K562 treated with DMSO at 1 percent for 4 hours (cell line): ENCODE results near the gene MRPL52. TPM values are rescaled to one million over a fixed set of nuclear protein-coding genes. Genes with fewer than 3 reads are reported as not detected.

Experiments
- total RNA-seq: library from RNA; unstranded; fragments of 300-600 nt; gene quantifications from 2 replicates; pipeline ENCODE4 v1.2.3, GENCODE V29; 2022; ENCODE audit not compliant: insufficient read depth

MRPL52 gene
- 95.9 and 102 TPM in 2 replicates for total RNA-seq

DNA sequence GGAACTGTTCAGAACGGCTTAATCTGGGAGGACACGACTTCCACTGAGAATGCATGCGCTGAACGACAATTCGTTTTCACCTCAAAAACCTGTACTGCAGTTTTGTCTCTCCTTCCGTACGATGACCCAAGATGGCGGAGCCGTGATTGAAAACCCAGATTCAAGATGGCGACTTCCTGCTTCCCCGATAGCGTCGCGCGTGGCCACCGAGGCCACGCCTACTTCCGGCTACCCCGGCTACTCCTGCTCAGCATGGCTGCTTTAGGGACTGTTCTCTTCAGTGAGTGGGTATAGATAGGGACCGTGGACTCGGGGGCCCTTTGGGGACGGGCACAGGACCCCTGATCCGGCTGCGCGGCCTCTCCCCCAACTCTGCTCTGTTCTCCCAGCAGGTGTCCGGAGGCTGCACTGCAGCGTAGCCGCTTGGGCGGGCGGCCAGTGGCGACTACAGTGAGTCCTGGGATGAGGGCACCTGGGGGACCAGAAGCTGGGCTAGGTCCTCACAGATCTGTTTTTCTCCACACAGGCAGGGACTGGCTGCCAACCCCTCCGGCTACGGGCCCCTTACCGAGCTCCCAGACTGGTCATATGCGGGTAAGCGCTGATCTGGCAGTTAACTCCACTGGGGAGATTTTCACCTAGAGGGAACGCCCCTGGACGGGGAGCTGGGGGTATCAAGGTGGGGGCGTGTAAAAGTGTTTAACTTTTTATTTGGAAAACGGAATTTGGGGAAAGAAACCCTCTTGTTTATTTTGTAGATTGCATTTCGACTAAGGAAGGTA, at the start of gene MRPL52:
MRPL52 (plus strand) TSS at position 227 of the 782 bp plus-strand sequence; CDS start at position 253, 26 bp downstream.

DNA sequence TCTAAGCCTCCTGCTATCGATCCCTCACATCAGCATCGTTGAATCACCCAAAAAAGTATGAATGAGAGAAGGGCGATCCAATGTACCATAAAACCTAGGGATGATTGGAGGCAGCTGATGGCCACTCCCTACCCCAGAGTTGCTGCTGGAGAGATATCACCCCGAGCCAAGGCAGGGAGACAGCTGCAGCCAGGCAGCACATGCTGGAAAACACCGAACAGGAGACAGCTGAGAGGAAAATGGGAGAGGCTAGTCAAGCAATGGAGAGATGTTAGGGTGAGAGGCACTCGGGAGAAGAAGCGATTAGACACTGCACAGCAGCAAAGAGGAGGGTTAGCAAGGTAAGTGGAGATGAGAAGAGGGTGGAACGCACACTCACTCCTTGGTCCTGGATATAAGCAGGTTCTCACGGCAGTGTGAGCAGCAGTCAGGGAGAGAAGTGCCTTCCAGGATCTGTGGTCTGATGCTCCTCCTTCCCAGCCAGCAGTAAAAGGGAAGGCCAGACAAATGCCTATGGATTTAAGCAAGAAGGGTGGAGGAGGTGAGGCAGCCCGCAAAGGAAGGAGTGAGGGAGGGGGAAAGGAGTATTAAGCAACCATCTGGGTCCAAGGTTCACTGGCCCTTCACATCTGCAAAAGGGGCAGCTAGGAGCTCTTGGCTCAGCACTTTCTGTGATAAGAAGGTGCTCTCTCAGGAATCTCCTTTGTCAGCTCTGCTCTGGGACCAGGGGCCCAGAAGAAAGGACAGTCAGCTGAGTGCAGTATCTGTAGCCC, 14.6 kb upstream of the MRPL52 start, which contains the start of gene SLC7A7:
SLC7A7 (minus strand) TSS at position 495 of the 773 bp plus-strand sequence. CDS start 2,037 bp downstream, outside the sequence.

DNA sequence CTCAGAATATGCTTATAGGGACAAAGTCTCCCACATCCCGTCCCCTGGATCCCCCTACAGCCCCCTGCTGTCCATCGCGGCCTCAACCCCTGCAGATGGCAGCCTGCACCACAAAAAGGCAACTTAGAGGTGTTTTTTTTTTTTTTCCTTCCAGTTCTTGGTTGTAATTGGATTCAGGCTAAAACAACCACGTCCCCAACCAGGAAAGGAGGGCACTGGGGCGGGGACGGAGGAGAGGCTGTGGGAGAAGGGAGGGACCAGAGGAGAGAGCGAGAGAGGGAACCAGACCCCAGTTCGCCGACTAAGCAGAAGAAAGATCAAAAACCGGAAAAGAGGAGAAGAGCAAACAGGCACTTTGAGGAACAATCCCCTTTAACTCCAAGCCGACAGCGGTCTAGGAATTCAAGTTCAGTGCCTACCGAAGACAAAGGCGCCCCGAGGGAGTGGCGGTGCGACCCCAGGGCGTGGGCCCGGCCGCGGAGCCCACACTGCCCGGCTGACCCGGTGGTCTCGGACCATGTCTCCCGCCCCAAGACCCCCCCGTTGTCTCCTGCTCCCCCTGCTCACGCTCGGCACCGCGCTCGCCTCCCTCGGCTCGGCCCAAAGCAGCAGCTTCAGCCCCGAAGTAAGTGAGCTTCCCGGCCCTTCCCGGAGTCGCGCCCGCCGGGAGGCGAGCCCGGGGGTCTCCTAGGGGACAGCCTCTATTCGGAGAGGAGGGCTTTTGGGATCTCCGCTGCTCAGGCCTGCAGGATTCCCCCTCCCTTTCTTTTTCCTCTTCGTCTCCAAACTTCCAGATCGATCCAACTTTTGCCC, 6.8 kb downstream of the MRPL52 start, which contains the start of gene MMP14:
MMP14 (plus strand) TSS at position 285 of the 813 bp plus-strand sequence; CDS start at position 518, 233 bp downstream.

DNA sequence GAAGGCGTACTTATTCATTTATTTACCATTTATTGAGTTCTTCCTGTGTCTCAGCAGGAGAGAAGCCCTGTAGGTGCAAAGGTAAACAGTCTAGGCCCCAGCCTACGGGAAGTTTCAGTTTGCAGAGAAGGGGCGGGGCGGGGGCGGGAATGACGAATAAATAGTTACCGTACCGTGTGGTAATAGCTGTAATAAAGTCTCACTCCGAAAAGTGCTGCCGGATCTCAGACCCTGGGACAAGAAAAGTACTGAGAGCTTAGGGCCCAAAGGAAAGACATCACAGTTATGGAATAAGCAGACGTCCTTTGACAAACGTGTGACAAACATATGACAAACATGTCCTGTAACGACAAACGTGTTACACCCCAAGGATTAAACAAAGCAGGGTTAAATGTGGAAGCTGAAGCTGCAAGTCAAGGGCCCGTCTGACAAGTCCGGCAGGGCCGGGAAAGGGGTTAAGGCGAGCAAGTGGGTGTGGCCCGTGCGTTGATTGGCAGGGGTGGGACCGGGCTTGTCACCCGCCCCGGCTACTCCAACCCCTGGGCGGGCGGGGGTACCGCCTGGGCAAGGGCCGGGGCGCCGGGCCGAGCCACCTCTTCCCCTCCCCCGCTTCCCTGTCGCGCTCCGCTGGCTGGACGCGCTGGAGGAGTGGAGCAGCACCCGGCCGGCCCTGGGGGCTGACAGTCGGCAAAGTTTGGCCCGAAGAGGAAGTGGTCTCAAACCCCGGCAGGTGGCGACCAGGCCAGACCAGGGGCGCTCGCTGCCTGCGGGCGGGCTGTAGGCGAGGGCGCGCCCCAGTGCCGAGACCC, 41.7 kb downstream of the MRPL52 start, which contains the start of gene LRP10:
LRP10 (plus strand) TSS at position 517 of the 809 bp plus-strand sequence. CDS start 564 bp downstream, outside the sequence.

DNA sequence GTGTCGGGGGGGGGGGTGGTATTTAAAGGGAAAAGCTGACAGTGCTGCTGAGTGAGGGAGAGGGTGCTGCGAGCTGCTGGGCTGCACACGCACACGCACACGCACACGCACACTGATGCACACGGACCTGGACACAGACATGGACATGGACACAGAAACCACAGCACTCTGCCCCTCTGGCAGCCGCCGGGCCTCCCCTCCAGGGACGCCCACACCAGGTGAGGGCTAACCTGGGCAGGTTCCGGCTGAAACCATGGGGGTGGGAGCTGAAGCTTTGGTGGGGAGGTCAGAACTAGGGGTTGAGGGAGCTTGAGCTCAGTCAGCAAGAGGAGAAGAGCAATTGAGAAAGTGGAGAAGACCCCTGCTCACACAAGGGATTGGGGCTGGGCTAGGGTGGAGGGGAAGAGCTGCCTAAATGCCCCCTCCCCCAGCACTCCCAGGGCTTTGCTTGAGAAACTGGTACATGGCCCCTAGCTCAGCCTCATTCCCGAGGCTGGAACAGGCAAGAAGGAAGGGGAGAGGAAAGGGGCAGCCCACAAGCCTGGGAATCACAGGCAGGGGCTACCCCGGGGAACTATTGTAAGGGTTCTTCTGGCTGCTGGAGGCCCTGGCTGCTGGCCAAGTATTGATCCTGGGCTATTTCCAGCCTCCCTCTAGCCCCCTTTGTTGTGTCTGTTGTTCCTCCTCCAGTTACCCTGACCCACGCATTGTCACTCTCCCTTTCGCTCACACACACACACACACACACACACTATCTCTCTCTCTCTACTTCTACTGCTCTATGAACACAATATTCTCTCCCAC, 53.7 kb downstream of the MRPL52 start, which contains the start of gene REM2:
REM2 (plus strand) TSS at position 50 of the 804 bp plus-strand sequence; CDS start at position 116, 66 bp downstream.

Other genes starting within 250 kb of the MRPL52 start
- gene DAD1, start 240.7 kb upstream of the MRPL52 start, total RNA-seq: 249 and 274 TPM in 2 replicates
- 18.7 and 24.0 TPM in 2 replicates for gene ABHD4, start 231.6 kb upstream of the MRPL52 start, total RNA-seq
- not detected in 2 replicates for gene OR6J1, start 185.5 kb upstream of the MRPL52 start, total RNA-seq
- gene OXA1L, start 63.2 kb upstream of the MRPL52 start, total RNA-seq: 120 TPM in 2 replicates
- gene SLC7A7, start 14.5 kb upstream of the MRPL52 start, total RNA-seq: 1.6 and 1.8 TPM in 2 replicates
- gene MMP14, start 6.7 kb downstream of the MRPL52 start, total RNA-seq: 3.7 and 4.5 TPM in 2 replicates
- gene LRP10, start 41.9 kb downstream of the MRPL52 start, total RNA-seq: 40.9 and 49.4 TPM in 2 replicates
- gene REM2, start 53.3 kb downstream of the MRPL52 start, total RNA-seq: 2.6 and 3.2 TPM in 2 replicates
- gene RBM23, start 89.3 kb downstream of the MRPL52 start, total RNA-seq: 21.8 and 38.3 TPM in 2 replicates
- 89.0 and 103 TPM in 2 replicates for gene PRMT5, start 99.5 kb downstream of the MRPL52 start, total RNA-seq
- 95.0 and 103 TPM in 2 replicates for gene HAUS4, start 127.2 kb downstream of the MRPL52 start, total RNA-seq
- gene AJUBA, start 152.7 kb downstream of the MRPL52 start, total RNA-seq: 22.0 and 24.4 TPM in 2 replicates
- gene C14orf93, start 180.3 kb downstream of the MRPL52 start, total RNA-seq: 20.4 and 22.2 TPM in 2 replicates
- 132 and 139 TPM in 2 replicates for gene PSMB5, start 205.0 kb downstream of the MRPL52 start, total RNA-seq
- gene PSMB11, start 212.3 kb downstream of the MRPL52 start, total RNA-seq: not detected in 2 replicates
- gene CDH24, start 227.6 kb downstream of the MRPL52 start, total RNA-seq: 15.0 and 18.2 TPM in 2 replicates